ENCODE data around the gene NEK6. TPM values are rescaled to one million over a fixed set of nuclear protein-coding genes. Genes with fewer than 3 reads are reported as not detected.
A peak's percentile ranks its signal among the peaks of the same experiment; 100 is the strongest.

NEK6 gene
- total RNA-seq, 3 donors from 2014 or later (not counting 1 experiment from before 2014, with no cell fraction given), result 25.0 to 34.9 (median 33.0) TPM

DNA sequence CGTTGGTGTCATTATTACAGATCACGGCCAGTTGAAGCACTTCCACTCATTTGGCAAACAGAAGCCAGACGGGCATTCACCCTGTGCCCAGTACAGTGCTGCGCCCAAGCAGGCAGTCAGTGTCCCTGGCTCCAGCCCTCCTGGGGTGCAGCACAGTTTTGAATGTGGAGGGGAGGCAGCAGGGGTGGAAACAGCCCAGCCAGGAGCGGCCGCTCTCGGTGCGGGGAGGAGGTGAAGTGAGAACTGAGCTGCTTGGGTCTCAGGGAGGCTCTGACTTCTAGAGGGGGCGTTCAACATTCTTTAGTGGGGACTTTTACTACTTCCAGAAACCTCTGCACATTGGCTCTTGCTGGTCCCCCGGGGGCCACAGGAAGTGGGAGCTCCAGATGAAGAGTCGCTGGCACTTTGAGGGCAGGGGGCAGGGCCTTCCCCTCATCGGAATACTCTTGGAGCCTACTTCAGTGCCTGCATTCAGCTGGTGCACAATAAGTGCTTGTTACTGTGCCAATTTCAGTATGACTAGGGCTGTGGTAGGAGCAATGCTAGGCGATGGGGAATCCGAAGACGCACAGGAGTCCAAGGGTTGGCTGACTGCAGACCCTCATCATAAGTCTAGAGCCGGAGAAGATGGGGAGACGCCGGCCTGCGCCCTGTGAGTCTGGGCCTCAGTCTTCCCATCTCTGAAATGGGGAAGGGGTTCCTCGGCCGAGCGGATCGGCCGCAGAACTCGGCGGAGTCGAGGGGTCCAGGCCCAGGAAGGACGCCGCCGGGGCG, 492 bp upstream of the NEK6 start:
- TF ChIP-seq, protein P1, sequence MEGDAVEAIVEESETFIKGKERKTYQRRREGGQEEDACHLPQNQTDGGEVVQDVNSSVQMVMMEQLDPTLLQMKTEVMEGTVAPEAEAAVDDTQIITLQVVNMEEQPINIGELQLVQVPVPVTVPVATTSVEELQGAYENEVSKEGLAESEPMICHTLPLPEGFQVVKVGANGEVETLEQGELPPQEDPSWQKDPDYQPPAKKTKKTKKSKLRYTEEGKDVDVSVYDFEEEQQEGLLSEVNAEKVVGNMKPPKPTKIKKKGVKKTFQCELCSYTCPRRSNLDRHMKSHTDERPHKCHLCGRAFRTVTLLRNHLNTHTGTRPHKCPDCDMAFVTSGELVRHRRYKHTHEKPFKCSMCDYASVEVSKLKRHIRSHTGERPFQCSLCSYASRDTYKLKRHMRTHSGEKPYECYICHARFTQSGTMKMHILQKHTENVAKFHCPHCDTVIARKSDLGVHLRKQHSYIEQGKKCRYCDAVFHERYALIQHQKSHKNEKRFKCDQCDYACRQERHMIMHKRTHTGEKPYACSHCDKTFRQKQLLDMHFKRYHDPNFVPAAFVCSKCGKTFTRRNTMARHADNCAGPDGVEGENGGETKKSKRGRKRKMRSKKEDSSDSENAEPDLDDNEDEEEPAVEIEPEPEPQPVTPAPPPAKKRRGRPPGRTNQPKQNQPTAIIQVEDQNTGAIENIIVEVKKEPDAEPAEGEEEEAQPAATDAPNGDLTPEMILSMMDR (IDR thresholded peaks at IDR 0.05), result no peak
- Histone ChIP-seq H3K9me3 (ENCODE audit: control insufficient read depth, insufficient read depth, low read length) (no peaks in the 10 kb centered on the region), H3K4me3 (ENCODE audit: low read length) (peak overlapping the region; percentile 49), H3K4me1 (ENCODE audit: control insufficient read depth, insufficient read depth, low read length) (peaks cover 46% of the 10 kb centered on the region), H3K27me3 (ENCODE audit: control insufficient read depth, insufficient read depth, low read length) (no peaks in the 10 kb centered on the region), H3K27ac (ENCODE audit: low read length) (peak overlapping the region; percentile 43), H3K36me3 (ENCODE audit: control insufficient read depth, insufficient read depth, low read length) (no peaks in the 10 kb centered on the region)
- peak in 1 of 2 donors; percentile 22 for DNase-seq
- peak overlapping the region; percentile 81 to 91 for H3K27ac Mint-ChIP-seq
- peak in 2 of 3 donors; percentile 1 to 2 for ATAC-seq
- no peaks in the 10 kb centered on the region for H3K27me3 Mint-ChIP-seq (ENCODE audit: low read depth in 2 of 2)
- H3K4me3 Mint-ChIP-seq, result peak overlapping the region; percentile 94
- intact Hi-C loops (cut with micrococcal nuclease), result loop anchor here (5.0 to 10.0 kb wide), 3 partner anchors 40 to 132 kb away; no protein-coding TSS in a partner anchor
- H3K9me3 Mint-ChIP-seq, result no peaks in the 10 kb centered on the region
- 34% methylated on average over 31 of the region's 31 CpGs for WGBS (ENCODE audit: insufficient coverage)
- H3K4me1 Mint-ChIP-seq, result peaks cover 40 to 60% of the 10 kb centered on the region in 2 donors
- no peaks in the 10 kb centered on the region for H3K36me3 Mint-ChIP-seq

DNA sequence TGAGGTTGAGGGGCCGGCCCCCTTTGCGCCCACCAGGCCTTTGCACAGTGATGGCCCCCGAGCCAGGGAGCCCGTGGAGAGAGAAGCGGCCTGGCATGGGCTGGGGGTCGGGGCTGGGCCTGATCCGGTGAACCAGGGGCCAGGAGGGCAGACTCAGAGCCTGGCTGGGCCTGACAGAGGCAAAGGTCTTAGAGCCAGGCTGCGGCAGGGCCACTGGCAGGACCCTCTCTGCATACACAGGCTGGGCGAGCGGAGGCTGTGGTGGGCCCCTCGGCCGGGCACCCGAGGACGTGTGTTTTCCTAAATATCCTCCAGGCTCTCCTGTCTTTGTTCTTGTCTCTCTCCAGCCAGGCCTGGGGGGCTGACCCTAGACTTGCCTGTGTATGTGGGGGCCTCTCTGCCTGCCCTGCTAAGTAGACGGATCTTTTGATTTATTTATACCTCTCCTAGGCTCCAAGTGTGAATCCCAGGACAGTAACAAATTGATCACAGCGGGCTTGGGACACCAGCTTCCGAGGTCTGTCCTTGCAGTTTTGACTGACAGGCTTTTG, 933 bp downstream of the NEK6 start:
- Histone ChIP-seq H3K9me3 (ENCODE audit: control insufficient read depth, insufficient read depth, low read length) (no peaks in the 10 kb centered on the region), H3K27me3 (ENCODE audit: control insufficient read depth, insufficient read depth, low read length) (no peaks in the 10 kb centered on the region), H3K4me1 (ENCODE audit: control insufficient read depth, insufficient read depth, low read length) (peaks cover 59% of the 10 kb centered on the region), H3K4me3 (ENCODE audit: low read length) (peak overlapping the region; percentile 94), H3K27ac (ENCODE audit: low read length) (peak overlapping the region; percentile 42), H3K36me3 (ENCODE audit: control insufficient read depth, insufficient read depth, low read length) (peaks cover 6% of the 10 kb centered on the region)
- Mint-ChIP-seq H3K4me1 (peaks cover 44 to 69% of the 10 kb centered on the region in 2 donors), H3K4me3 (peak overlapping the region; percentile 98), H3K36me3 (no peaks in the 10 kb centered on the region), H3K9me3 (no peaks in the 10 kb centered on the region), H3K27me3 (ENCODE audit: low read depth in 2 of 2) (no peaks in the 10 kb centered on the region), H3K27ac (peak overlapping the region; percentile 69 to 94)
- 13% methylated on average over 17 of the region's 17 CpGs for WGBS (ENCODE audit: insufficient coverage)
- TF ChIP-seq, protein P1 (IDR thresholded peaks at IDR 0.05), result no peak
- ATAC-seq (peak in 2 of 3 donors; percentile 28 to 29), DNase-seq (peak in 1 of 2 donors; percentile 27)
- intact Hi-C loops (cut with micrococcal nuclease), result loop anchor here (5.0 to 10.0 kb wide), 3 partner anchors 41 to 134 kb away; no protein-coding TSS in a partner anchor

DNA sequence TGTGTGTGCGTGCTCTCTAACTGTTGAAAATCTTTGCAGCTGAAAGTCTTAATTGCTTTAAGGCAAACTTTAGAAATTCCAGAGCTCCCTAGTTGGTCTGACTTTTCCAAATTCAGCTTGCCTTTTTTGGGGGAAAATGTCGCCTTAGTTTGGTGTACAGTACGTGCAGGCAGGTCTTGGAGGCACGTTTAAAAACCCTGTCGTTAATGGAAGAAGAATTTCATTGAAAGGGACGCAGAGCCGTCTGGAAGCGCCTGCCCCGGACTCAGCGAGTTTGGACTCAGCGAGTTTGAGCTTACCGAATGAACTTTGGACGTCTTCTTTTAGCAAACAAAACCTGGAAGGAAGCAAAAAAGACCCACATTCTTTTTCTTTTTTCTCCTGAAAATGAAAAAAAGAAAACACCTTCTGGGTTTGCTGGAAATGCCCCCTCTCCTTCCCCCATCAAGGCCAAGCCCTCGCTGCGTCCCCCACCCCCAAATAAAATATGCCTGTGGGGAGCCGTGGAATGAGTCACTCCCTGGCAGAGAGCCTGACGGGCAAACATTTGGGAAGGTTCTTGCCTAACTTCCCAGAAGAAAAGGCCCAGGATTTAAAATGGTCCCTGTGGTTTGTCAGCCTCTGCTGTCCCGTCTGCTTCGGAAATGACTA, 1.5 kb downstream of the NEK6 start:
- Histone ChIP-seq H3K27ac (ENCODE audit: low read length) (no peak overlapping the region), H3K36me3 (ENCODE audit: control insufficient read depth, insufficient read depth, low read length) (peaks cover 7% of the 10 kb centered on the region)
- H3K4me3 Mint-ChIP-seq, result peak overlapping the region; percentile 98

More for the DNA sequence above, 1.5 kb downstream of the NEK6 start:
- no peaks in the 10 kb centered on the region for H3K36me3 Mint-ChIP-seq
- Histone ChIP-seq H3K4me3 (ENCODE audit: low read length) (peak overlapping the region; percentile 94), H3K9me3 (ENCODE audit: control insufficient read depth, insufficient read depth, low read length) (no peaks in the 10 kb centered on the region), H3K4me1 (ENCODE audit: control insufficient read depth, insufficient read depth, low read length) (peaks cover 65% of the 10 kb centered on the region), H3K27me3 (ENCODE audit: control insufficient read depth, insufficient read depth, low read length) (no peaks in the 10 kb centered on the region)
- ATAC-seq (no peak), DNase-seq (no peak)
- H3K4me1 Mint-ChIP-seq, result peaks cover 44 to 67% of the 10 kb centered on the region in 2 donors
- H3K9me3 Mint-ChIP-seq, result no peaks in the 10 kb centered on the region
- TF ChIP-seq, protein P1 (IDR thresholded peaks at IDR 0.05), result no peak
- 46% methylated on average over 19 of the region's 19 CpGs for WGBS (ENCODE audit: insufficient coverage)
- peak overlapping the region; percentile 69 to 94 for H3K27ac Mint-ChIP-seq
- intact Hi-C loops (cut with micrococcal nuclease), result loop anchor here (5.0 to 10.0 kb wide), 3 partner anchors 42 to 134 kb away; no protein-coding TSS in a partner anchor
- no peaks in the 10 kb centered on the region for H3K27me3 Mint-ChIP-seq (ENCODE audit: low read depth in 2 of 2)
